ENCODE data around the gene ROR2. TPM values are rescaled to one million over a fixed set of nuclear protein-coding genes. Genes with fewer than 3 reads are reported as not detected.
A peak's percentile ranks its signal among the peaks of the same experiment; 100 is the strongest.

Gene ROR2
- total RNA-seq, 4 donors from 2014 or later, result 4.2 to 23.2 (median 11.2) TPM

DNA sequence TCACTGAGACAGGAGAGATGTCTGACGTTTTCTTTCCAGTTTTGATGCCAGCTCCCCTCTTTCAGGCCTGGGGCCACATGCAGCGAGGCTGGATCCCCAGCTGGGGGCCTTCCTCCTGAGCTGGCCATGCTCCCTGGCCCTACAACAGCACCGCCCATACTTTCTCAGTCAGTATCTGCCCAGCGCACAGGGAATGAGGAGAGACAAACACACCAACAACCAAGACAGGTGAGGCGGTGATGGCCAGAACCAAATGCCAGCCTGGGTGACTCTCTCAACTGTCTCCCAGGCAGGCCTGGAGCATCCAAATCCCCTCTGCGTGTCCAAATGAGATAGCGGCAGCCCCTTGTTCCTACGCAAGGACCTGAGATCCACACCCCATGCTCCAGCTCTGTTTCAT lies 109.6 kb downstream of the ROR2 start:
- H3K36me3 ChIP-seq, result no peaks in the 10 kb centered on the region
- TF ChIP-seq, protein P1, sequence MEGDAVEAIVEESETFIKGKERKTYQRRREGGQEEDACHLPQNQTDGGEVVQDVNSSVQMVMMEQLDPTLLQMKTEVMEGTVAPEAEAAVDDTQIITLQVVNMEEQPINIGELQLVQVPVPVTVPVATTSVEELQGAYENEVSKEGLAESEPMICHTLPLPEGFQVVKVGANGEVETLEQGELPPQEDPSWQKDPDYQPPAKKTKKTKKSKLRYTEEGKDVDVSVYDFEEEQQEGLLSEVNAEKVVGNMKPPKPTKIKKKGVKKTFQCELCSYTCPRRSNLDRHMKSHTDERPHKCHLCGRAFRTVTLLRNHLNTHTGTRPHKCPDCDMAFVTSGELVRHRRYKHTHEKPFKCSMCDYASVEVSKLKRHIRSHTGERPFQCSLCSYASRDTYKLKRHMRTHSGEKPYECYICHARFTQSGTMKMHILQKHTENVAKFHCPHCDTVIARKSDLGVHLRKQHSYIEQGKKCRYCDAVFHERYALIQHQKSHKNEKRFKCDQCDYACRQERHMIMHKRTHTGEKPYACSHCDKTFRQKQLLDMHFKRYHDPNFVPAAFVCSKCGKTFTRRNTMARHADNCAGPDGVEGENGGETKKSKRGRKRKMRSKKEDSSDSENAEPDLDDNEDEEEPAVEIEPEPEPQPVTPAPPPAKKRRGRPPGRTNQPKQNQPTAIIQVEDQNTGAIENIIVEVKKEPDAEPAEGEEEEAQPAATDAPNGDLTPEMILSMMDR (IDR thresholded peaks at IDR 0.05), result no peak
- TF ChIP-seq EP300 (IDR thresholded peaks at IDR 0.05; ENCODE audit: low read depth) (no peak), POLR2A (IDR thresholded peaks at IDR 0.05) (no peak), POLR2AphosphoS5 (IDR thresholded peaks at IDR 0.05) (no peak)
- no peak for DNase-seq
- no peak overlapping the region for H3K4me3 ChIP-seq
- H3K4me1 ChIP-seq, result peaks cover 14 to 46% (median 38%) of the 10 kb centered on the region in 4 donors
- peak overlapping the region in 3 of 4 donors; percentile 47 to 70 (median 63) for H3K27ac ChIP-seq
- WGBS, 2 donors (ENCODE audit: low coverage in 1 of 2), result 90% methylated on average over 8 of the region's 8 CpGs; no CpG with 5 or more reads in 1 of the 2 donors
- no peaks in the 10 kb centered on the region for H3K27me3 ChIP-seq
- intact Hi-C loops (cut with DNase I; ENCODE audit: low total_unique reads) (loop anchor here (10.0 kb wide), 1 partner anchor 104 kb away; no protein-coding TSS in a partner anchor), in situ Hi-C loops (cut with MboI; ENCODE audit: low pct_ligation_motif_present in 1 of 4, low pct_unique_long_range_greater_than_20kb in 1 of 4, low sequenced_read_pairs in 3 of 4) (no loop called here)
- no peaks in the 10 kb centered on the region for H3K9me3 ChIP-seq

DNA sequence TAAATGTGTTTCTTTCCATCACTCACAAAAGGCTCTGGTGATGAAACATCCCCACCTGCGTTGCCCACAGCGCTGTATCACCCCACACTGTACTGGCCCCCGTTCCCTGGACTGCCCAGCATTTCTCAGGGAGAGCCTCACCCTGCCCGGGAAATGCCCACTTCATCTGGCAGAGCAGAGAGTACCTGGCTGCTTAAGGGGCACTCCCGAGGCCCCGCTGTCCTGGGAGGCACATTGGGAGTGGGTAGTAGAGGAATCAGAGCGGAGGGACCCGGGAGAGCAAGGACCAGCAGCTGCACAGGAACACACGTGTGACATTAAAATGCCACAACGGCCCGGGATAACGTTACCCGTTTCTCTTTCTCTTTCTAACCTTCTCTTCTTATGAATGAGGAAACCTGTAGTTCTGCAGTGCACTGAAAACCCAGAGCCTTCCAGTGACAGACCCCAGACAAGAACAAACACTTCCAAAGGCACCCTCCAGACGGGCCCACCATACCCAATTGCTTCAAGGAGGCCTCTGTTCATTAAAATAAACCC lies 110.0 kb downstream of the ROR2 start:
- H3K27me3 ChIP-seq, result no peaks in the 10 kb centered on the region
- H3K27ac ChIP-seq, result peak overlapping the region in 3 of 4 donors; percentile 47 to 70 (median 63)
- H3K36me3 ChIP-seq, result no peaks in the 10 kb centered on the region
- no peak for DNase-seq
- no peak overlapping the region for H3K4me3 ChIP-seq
- no peaks in the 10 kb centered on the region for H3K9me3 ChIP-seq
- TF ChIP-seq, protein P1 (IDR thresholded peaks at IDR 0.05), result no peak
- TF ChIP-seq EP300 (IDR thresholded peaks at IDR 0.05; ENCODE audit: low read depth) (no peak), POLR2A (IDR thresholded peaks at IDR 0.05) (no peak), POLR2AphosphoS5 (IDR thresholded peaks at IDR 0.05) (no peak)
- 45 to 58% methylated on average over 3 to 14 of the region's 14 CpGs for WGBS, 2 donors (ENCODE audit: low coverage in 1 of 2)
- intact Hi-C loops (cut with DNase I; ENCODE audit: low total_unique reads), result loop anchor here (10.0 kb wide), 2 partner anchors 55 to 105 kb away; no protein-coding TSS in a partner anchor
- H3K4me1 ChIP-seq, result peaks cover 14 to 46% (median 38%) of the 10 kb centered on the region in 4 donors
- in situ Hi-C loops (cut with MboI; ENCODE audit: low pct_ligation_motif_present in 1 of 4, low pct_unique_long_range_greater_than_20kb in 1 of 4, low sequenced_read_pairs in 3 of 4), result no loop called here

DNA sequence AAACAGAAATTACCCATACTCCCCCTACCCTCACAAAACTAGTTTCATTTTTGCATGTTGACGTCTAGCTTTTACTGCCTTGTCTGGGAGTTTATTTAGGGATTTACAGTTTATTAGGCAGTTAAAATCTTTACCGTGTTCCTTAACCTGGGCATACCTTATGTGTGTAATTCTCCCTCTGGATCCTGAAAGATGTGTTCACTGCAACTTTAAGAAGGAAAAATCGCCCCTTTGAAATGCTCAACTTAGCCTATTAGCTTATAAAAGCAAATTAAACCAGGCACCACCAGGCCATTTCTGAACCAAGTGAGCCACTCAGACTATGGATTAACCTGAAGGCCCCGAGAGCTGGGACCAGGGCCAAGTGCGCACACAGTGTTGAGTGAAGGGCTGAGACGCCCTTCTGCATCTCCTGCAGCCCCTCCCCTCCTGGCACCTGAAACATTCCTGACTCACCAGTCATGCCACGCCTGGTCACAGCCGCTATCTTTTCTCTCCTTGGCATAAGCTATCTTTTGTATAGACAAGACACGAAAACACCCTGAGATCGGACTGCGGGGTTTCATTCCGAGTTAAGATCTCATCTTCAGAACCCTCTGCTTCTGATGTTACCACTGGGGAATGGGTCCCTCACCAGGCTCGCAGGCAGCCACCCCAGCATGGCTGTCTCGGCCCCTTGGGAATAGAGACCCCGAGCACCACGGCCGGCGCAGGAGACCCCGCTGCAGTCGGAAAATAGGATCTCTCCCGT lies 111.9 kb downstream of the ROR2 start:
- Histone ChIP-seq H3K27ac (peak overlapping the region; percentile 62 to 70 (median 64)), H3K4me1 (peaks cover 7 to 45% (median 29%) of the 10 kb centered on the region in 4 donors), H3K4me3 (peak overlapping the region in 1 of 4 donors; percentile 11), H3K36me3 (no peaks in the 10 kb centered on the region), H3K27me3 (no peaks in the 10 kb centered on the region), H3K9me3 (no peaks in the 10 kb centered on the region)
- DNase-seq, result peak; percentile 75
- intact Hi-C loops (cut with DNase I; ENCODE audit: low total_unique reads), result loop anchor here (10.0 kb wide), 1 partner anchor 57 kb away; no protein-coding TSS in a partner anchor
- in situ Hi-C loops (cut with MboI; ENCODE audit: low pct_ligation_motif_present in 1 of 4, low pct_unique_long_range_greater_than_20kb in 1 of 4, low sequenced_read_pairs in 3 of 4), result no loop called here
- WGBS, 2 donors (ENCODE audit: low coverage in 1 of 2), result 20 to 26% methylated on average over 2 to 21 of the region's 21 CpGs
- no peak for TF ChIP-seq EP300 (IDR thresholded peaks at IDR 0.05; ENCODE audit: low read depth)
- TF ChIP-seq POLR2A (IDR thresholded peaks at IDR 0.05), result no peak
- TF ChIP-seq POLR2AphosphoS5 (IDR thresholded peaks at IDR 0.05), result no peak
- TF ChIP-seq, protein P1 (IDR thresholded peaks at IDR 0.05), result no peak

DNA sequence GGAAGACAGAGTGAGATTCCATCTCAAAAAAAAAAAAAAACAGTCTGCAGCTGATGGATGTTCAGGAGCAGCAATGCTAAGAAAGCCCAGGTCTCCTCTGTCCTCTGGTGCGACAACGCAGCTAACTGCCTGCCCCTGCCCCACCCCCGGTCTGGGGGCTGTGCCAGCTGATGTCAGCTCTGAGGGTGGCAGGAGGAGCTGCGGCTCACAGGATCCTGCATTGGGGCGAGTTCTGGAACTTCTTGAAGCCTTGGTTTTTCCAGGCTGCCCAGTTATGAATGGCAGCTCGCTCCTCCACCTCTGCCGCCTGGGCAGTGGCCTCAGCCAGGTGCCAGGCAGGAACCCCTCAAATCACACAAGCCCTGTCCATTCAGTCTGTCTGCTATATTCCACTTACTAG lies 113.5 kb downstream of the ROR2 start:
- peak overlapping the region; percentile 24 to 70 (median 64) for H3K27ac ChIP-seq
- in situ Hi-C loops (cut with MboI; ENCODE audit: low pct_ligation_motif_present in 1 of 4, low pct_unique_long_range_greater_than_20kb in 1 of 4, low sequenced_read_pairs in 3 of 4) (no loop called here), intact Hi-C loops (cut with DNase I; ENCODE audit: low total_unique reads) (loop anchor here (10.0 kb wide), 1 partner anchor 58 kb away; no protein-coding TSS in a partner anchor)
- no peak for DNase-seq
- no peaks in the 10 kb centered on the region for H3K36me3 ChIP-seq
- H3K4me3 ChIP-seq, result no peak overlapping the region
- TF ChIP-seq POLR2A (IDR thresholded peaks at IDR 0.05) (no peak), EP300 (IDR thresholded peaks at IDR 0.05; ENCODE audit: low read depth) (no peak), POLR2AphosphoS5 (IDR thresholded peaks at IDR 0.05) (peak in 1 of 3 donors; percentile 35)
- TF ChIP-seq, protein P1 (IDR thresholded peaks at IDR 0.05), result no peak
- no peaks in the 10 kb centered on the region for H3K27me3 ChIP-seq
- 65% methylated on average over 7 of the region's 7 CpGs; no CpG with 5 or more reads in 1 of the 2 donors for WGBS, 2 donors (ENCODE audit: low coverage in 1 of 2)
- no peaks in the 10 kb centered on the region for H3K9me3 ChIP-seq
- H3K4me1 ChIP-seq, result peaks cover 7 to 45% (median 26%) of the 10 kb centered on the region in 4 donors
